HG02678 (cell line): ENCODE measurements around the gene KCNQ1OT1.

ENCODE experiments used
- ATAC-seq: cut with Tn5 transposase; IDR thresholded peaks from one replicate; pipeline ENCODE4 v1.9.1; 2021; ENCODE audit warnings: mild to moderate bottlenecking, moderate library complexity; ENCODE audit not compliant: unreplicated experiment

KCNQ1OT1 gene

GRCh38 chr11:2688381-2689231 is 11.2 kb downstream of the KCNQ1OT1 start:
- ATAC-seq, result no peak

GRCh38 chr11:2687782-2688191 is 12.0 kb downstream of the KCNQ1OT1 start:
- ATAC-seq, result no peak

- ATAC-seq, result no peak
These were observed 12.6 kb downstream of the KCNQ1OT1 start for GRCh38 chr11:2687223-2687530.

- ATAC-seq, result no peak
These were observed 13.2 kb downstream of the KCNQ1OT1 start for GRCh38 chr11:2686360-2687222.

- ATAC-seq, result no peak
These were observed 14.0 kb downstream of the KCNQ1OT1 start for GRCh38 chr11:2685566-2686359.

- ATAC-seq, result no peak
These were observed 14.7 kb downstream of the KCNQ1OT1 start for GRCh38 chr11:2685051-2685450.

GRCh38 chr11:2684581-2684980 is 15.2 kb downstream of the KCNQ1OT1 start:
- ATAC-seq, result no peak

- no peak for ATAC-seq
These were observed 16.0 kb downstream of the KCNQ1OT1 start for GRCh38 chr11:2683806-2684205.

- no peak for ATAC-seq
These were observed 18.2 kb downstream of the KCNQ1OT1 start for GRCh38 chr11:2681408-2682145.

GRCh38 chr11:2679011-2679676 is 20.6 kb downstream of the KCNQ1OT1 start:
- ATAC-seq, result no peak

- no peak for ATAC-seq
These were observed 21.4 kb downstream of the KCNQ1OT1 start for GRCh38 chr11:2678396-2678795.

GRCh38 chr11:2677127-2677526 is 22.7 kb downstream of the KCNQ1OT1 start:
- peak; percentile 56 for ATAC-seq

- no peak for ATAC-seq
These were observed 24.3 kb downstream of the KCNQ1OT1 start for GRCh38 chr11:2675540-2675939.

GRCh38 chr11:2674658-2675131 is 25.1 kb downstream of the KCNQ1OT1 start:
- no peak for ATAC-seq

GRCh38 chr11:2673871-2674471 is 25.8 kb downstream of the KCNQ1OT1 start:
- no peak for ATAC-seq

- ATAC-seq, result no peak
These were observed 26.6 kb downstream of the KCNQ1OT1 start for GRCh38 chr11:2673250-2673610.

GRCh38 chr11:2672553-2673249 is 27.1 kb downstream of the KCNQ1OT1 start:
- no peak for ATAC-seq

GRCh38 chr11:2671748-2672147 is 28.0 kb downstream of the KCNQ1OT1 start:
- no peak for ATAC-seq

- no peak for ATAC-seq
These were observed 29.2 kb downstream of the KCNQ1OT1 start for GRCh38 chr11:2670541-2671100.
